Measurements from ENCODE around the gene UBALD1.
A peak's percentile ranks its signal among the peaks of the same experiment; 100 is the strongest.

Gene UBALD1

GRCh38 chr16:4646773-4647643 is 32.3 kb upstream of the UBALD1 start:
- DNase-seq (ENCODE audit: low spot score) = no peak

- DNase-seq (ENCODE audit: low spot score) = no peak
These were observed 27.2 kb upstream of the UBALD1 start for GRCh38 chr16:4641895-4642294.

DNA sequence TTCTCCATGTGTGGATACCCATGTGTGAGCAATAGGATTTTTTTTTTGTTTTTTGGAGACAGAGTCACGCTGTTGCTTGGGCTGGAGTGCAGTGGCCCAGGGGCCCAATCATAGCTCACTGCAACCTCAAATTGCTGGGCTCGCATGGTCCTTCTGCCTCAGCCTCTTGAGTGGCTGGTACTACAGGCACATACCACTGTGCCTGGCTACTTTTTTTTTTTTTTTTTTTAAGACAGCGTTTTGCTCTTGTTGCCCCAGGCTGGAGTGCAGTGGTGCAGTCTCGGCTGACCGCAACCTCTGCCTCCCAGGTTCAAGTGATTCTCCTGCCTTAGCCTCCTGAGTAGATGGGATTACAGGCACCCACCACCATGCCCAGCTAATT is 26.6 kb upstream of the UBALD1 start:
- DNase-seq (ENCODE audit: low spot score) = no peak

DNA sequence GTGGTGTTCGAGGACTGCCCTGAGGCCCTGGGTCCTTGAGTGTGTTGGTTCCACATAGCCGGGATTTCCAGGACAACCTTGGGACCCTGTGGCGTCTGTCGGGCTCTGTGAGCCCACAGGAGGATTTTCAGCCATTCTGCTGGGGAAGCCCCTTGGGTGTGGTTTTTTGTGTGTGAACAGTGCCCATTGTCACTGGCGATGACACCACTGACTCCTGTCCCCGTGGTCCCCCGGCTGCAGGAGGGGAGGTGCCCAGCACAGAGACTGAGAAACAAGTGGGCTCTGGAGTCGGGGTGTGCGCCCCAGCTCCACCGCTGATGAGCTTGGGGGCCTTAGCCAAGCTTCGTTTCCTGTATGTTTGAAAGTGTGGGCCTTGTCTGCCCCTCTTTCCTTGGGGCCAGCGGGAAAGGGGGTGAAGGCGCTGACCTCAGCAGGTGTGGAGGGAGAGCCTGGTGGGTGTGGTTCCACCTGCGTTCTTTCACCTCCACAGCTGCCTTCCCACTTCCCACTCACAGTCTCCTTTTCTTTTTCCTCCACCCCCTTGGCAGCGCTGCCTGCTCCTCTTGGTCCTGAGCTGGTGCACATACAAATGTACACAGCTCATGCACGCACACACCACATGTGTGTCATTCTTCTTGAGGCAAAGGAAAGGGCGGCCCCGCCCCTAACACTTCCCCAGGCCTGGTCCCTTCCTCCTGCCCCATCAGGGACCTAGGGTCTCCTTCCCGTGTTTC is 26.1 kb upstream of the UBALD1 start:
- no peak for DNase-seq (ENCODE audit: low spot score)

GRCh38 chr16:4639899-4640509 is 25.3 kb upstream of the UBALD1 start:
- no peak for DNase-seq (ENCODE audit: low spot score)

DNA sequence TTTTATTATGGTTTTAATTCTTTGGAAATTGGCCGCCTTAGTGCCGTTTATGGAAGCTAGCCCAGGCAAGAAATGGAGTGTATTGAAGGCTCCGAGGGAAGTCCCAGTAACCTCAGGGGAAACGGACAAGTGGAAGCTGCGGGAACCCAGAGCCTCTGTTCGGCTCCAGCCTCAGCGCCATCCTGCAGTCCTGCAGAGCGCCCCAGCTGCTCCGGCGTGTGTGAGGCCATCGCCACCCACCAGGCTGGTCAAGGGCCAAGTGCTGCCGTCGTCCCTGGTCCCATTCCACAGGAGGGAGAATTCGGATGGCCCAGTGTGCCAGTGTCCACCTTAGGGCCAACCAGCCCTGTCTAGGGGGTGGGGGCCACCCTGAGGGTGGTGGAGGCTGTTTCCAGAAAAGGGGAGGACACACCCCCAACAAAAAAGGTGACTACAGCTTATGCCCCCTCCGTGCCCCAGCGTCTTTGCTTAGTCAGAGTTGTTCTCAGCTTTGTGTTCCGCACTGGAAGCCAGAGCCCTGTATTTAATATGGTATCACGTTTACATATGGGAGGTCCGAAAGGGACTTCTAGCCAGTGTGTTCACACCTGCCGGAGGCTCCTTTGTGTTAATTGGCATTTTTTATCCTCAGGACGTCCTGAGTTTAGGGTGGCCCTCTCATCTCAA is 22.9 kb upstream of the UBALD1 start:
- no peak for DNase-seq (ENCODE audit: low spot score)

- DNase-seq (ENCODE audit: low spot score) = no peak
These were observed 21.5 kb upstream of the UBALD1 start for GRCh38 chr16:4636196-4636595.

GRCh38 chr16:4634768-4635167 is 20.1 kb upstream of the UBALD1 start:
- DNase-seq (ENCODE audit: low spot score) = no peak

DNA sequence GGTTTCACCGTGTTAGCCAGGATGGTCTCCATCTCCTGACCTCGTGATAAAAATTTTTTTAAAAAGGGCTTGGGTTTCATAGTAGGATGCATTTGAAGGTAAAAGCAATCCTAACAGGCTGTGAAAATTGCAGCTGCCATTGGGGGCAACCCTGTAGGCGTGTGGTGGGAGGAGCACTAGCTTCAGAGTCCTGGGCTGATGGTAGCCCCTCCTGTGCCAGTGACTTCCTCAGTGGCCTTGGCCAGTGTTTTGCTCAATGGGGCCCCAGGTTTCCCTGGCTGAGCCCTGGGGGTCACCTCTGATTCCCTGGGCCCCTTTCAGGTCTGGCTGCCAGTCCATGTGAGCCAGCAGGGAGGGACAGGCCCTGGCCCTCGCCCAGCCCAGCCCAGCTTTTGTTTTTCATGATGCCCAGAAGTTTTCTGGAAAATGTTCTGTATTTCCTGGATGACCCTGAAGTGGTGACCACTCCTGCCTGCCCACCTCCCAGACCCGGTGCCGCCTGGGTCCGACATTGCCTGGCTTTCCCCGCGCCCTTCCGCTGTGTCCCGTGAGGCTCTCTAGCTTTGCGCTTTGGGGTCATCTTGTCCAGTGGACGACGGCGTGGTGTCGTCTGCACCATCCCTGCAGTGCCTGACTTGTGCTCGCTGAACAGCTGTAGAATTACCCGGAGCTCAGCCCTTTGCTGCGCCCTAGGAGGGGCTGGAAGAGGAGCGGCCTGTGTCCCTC is 19.4 kb upstream of the UBALD1 start:
- DNase-seq (ENCODE audit: low spot score) = no peak

GRCh38 chr16:4631444-4631843 is 16.8 kb upstream of the UBALD1 start:
- no peak for DNase-seq (ENCODE audit: low spot score)

GRCh38 chr16:4628283-4628682 is 13.6 kb upstream of the UBALD1 start:
- no peak for DNase-seq (ENCODE audit: low spot score)

- DNase-seq (ENCODE audit: low spot score) = no peak
These were observed 11.7 kb upstream of the UBALD1 start for GRCh38 chr16:4626396-4626795.

DNA sequence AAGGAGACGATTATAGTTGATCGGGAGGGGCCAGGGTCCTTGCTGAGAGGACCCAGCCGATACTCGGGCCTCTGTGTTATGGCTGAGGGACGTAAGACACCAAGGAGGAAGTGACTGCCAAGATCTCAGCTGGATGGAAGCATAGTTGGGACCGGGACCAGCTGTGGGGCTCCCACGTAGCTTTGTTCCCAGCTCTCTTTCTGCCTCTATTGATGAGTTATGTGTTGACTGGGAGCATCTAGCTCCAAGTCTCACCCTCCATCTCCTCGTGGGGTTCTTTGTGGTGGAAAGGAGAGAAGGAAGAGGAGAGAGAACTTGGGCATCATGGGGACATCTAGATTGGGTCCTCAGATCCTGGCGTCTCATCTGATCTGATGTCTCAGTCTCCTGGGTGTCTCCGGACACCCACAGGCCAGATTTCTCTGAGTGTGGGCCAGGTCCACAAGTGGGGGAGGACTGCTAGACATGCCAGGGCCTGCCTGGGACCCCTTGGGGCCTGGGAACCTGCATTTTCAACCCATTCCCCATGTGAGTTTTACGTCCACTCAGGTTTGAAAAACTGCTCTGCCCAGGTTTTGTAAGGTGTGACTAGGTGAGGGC is 11.0 kb upstream of the UBALD1 start:
- DNase-seq (ENCODE audit: low spot score) = no peak

DNA sequence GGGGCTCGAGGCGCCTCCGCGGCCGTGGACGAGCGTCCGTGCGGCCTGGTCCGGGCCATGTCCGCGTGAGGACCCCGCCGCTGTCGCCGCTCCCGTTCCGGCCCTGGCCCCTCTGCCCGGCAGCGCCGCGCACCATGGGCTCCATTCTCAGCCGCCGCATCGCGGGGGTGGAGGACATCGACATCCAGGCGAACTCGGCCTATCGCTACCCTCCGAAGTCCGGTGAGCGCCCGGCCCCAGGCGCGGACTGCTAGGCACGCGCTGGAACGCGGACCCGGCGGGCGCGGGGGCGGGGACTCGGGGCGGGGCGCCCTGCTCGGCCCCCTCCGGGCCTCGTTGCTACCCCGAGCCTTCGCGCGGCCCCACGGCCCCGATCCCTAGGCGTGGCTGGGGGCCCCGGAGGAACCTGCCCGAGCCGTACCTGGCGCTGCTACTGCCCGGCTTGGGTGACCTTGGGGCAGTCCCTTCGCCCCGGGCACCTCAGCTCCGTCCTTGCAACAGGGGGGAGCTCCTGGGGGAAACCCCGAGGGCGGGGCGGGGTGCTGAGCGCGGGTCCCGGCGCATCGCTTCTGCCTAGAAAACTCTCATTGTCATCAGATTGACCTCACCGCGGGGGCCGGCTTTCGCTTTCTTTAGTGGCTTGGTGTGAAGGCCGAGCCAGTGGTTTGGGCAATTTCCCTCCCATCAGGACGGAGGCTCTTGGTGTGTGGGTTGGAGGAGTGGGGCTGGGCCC is 10.3 kb upstream of the UBALD1 start:
- peak; percentile 61 for DNase-seq (ENCODE audit: low spot score)

GRCh38 chr16:4624015-4624826 is 9.5 kb upstream of the UBALD1 start, which contains the start of gene MGRN1:
TSS of gene MGRN1 (plus strand) at chr16:4624826. CDS start at chr16:4624961, 135 bp downstream.
- peak; percentile 95 for DNase-seq (ENCODE audit: low spot score)

- DNase-seq (ENCODE audit: low spot score) = no peak
These were observed 8.9 kb upstream of the UBALD1 start for GRCh38 chr16:4623593-4623992.

DNA sequence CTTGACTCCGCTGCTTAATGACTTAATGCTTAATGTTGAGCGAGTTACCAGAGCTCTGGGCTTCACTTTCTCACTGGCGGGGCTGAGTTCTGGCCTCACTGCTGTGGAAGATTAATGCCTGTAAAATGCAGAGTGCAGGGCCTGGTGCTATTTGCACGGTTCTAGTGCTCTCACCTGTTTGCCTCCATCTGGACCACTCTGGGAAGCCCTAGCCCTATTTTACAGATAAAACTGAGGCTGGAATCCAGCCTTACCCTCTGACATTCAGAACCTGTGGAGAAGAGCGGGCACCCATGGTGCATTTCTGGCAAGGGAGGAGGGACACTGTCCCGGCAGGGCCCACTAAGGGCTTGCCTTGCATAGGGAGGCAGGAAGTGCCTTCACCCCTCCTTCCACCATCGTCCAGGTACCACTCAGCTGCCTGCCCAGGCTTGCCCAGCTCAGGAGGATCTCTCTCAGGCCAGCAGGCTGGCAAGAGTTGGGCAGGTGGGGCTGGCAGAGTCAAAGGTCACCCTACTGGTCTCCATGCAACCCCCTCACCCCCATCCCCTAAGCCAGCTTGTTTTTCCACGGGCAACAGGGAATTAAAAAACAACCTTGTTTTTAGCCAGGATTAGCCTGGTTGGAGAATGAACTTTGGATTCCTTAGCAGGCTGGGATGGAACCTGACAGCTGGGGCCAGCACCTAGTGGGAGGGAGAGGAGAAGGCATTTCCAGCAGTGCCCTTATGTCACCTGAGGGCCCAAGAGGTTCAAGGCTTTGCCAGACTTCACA is 4.1 kb upstream of the UBALD1 start:
- DNase-seq (ENCODE audit: low spot score) = no peak

GRCh38 chr16:4617880-4618279 is 3.2 kb upstream of the UBALD1 start:
- no peak for DNase-seq (ENCODE audit: low spot score)
